GM21390 (cell line): ENCODE measurements around the gene SMAP1.

Experiments
- ATAC-seq: cut with Tn5 transposase; IDR thresholded peaks from one replicate; pipeline ENCODE4 v1.9.1; 2021; ENCODE audit not compliant: unreplicated experiment

The SMAP1 gene

GRCh38 chr6:70839286-70840266 is 171.9 kb downstream of the SMAP1 start:
- no peak for ATAC-seq

- no peak for ATAC-seq
These were observed 173.4 kb downstream of the SMAP1 start for GRCh38 chr6:70841112-70841511.

- no peak for ATAC-seq
These were observed 174.9 kb downstream of the SMAP1 start for GRCh38 chr6:70842541-70842940.

- ATAC-seq = no peak
These were observed 175.7 kb downstream of the SMAP1 start for GRCh38 chr6:70843328-70843918.

- no peak for ATAC-seq
These were observed 176.6 kb downstream of the SMAP1 start for GRCh38 chr6:70844301-70844700.

GRCh38 chr6:70846207-70846835 is 178.6 kb downstream of the SMAP1 start:
- no peak for ATAC-seq

- ATAC-seq = no peak
These were observed 179.7 kb downstream of the SMAP1 start for GRCh38 chr6:70847106-70848084.

GRCh38 chr6:70849348-70850069 is 181.8 kb downstream of the SMAP1 start:
- ATAC-seq = no peak

GRCh38 chr6:70852667-70853246 is 185.1 kb downstream of the SMAP1 start:
- ATAC-seq = no peak

- ATAC-seq = peak; percentile 100
These were observed 189.8 kb downstream of the SMAP1 start for GRCh38 chr6:70857387-70858077.

- ATAC-seq = no peak
These were observed 192.4 kb downstream of the SMAP1 start for GRCh38 chr6:70860045-70860444.

GRCh38 chr6:70860920-70861319 is 193.2 kb downstream of the SMAP1 start:
- no peak for ATAC-seq

- ATAC-seq = no peak
These were observed 195.7 kb downstream of the SMAP1 start for GRCh38 chr6:70863343-70863742.

GRCh38 chr6:70864401-70864800 is 196.7 kb downstream of the SMAP1 start:
- no peak for ATAC-seq

GRCh38 chr6:70872469-70872868 is 204.8 kb downstream of the SMAP1 start:
- ATAC-seq = no peak

GRCh38 chr6:70874181-70874913 is 206.7 kb downstream of the SMAP1 start:
- no peak for ATAC-seq

GRCh38 chr6:70879496-70879895 is 211.8 kb downstream of the SMAP1 start:
- ATAC-seq = no peak
